Pancreas (tissue), 10 donors: ENCODE results near the gene RAB4A. TPM values are rescaled to one million over a fixed set of nuclear protein-coding genes. Genes with fewer than 3 reads are reported as not detected.

Experiments
- ATAC-seq, 4 donors: fragments of 200-7000 bp; cut with Tn5 transposase; one replicate each; pipeline versions ENCODE4 v1.8.0 to v1.9.1; 2020; ENCODE audit warnings: mild to moderate bottlenecking in 4 of 4, moderate library complexity in 4 of 4
- DNase-seq, 6 donors: peaks; one replicate each; pipeline ENCODE4 v3.0.0-alpha.2; 2020
- FAIRE-seq: peaks from 2 replicates; lab custom pipeline; 2012; peaks lifted over from hg19 to GRCh38; lab: Jason Lieb, UNC
- H3K27ac ChIP-seq, 4 donors: fragments of 200-600 bp; sonication (generic); 1 replicate in 3 of 4; 2 replicates in 1 of 4; pipeline versions ENCODE4 v1.5.0 to v1.8.0; 2020
- H3K27me3 ChIP-seq, 4 donors: fragments of 200-600 bp; one replicate each; pipeline ENCODE4 v1.8.0; 2021
- H3K36me3 ChIP-seq, 3 donors: fragments of 200-600 bp; sonication (generic) in 1 of 3; one replicate each; pipeline versions ENCODE4 v1.5.0 to v1.8.0; 2020 to 2021
- H3K4me1 ChIP-seq, 3 donors: fragments of 200-600 bp; one replicate each; pipeline ENCODE4 v1.8.0; 2021
- H3K4me3 ChIP-seq, 4 donors: fragments of 200-600 bp; sonication (generic) in 2 of 4; one replicate each; pipeline versions ENCODE4 v1.5.0 to v1.8.0; 2020 to 2021
- H3K9me3 ChIP-seq, 4 donors: fragments of 200-600 bp; one replicate each; pipeline ENCODE4 v1.8.0; 2021
- WGBS, 2 donors: extraction: QIAGEN DNeasy Blood & Tissue Kit; methylation state at CpG; one replicate each; pipeline ENCODE4 v1.1.7; 2013; 5-methylcytosine and 5-hydroxymethylcytosine counted together
- intact Hi-C, 3 donors: fragments of 100-400 bp; cut with DNase I; formaldehyde crosslinking; loops; one replicate each; pipeline versions ENCODE4 v1.11.1 to v1.14.2; 2022
- polyA plus RNA-seq, 2 donors: library from polyadenylated mRNA; stranded (reverse); fragments of 200-250 nt; gene quantifications; one replicate each; pipeline ENCODE4 v1.2.3, GENCODE V29; 2013
- total RNA-seq, 6 donors: library from RNA; stranded (reverse); fragmentation: NEBNext Ultra II Directional in 4 of 6; extraction: Animal tissue kit (Norgen Biotek cat#: 25700) in 4 of 6; gene quantifications; one replicate each; pipeline versions ENCODE4 v1.2.1 to v1.2.4, GENCODE V29; 2021 to 2023
- TF ChIP-seq, protein P1 (sequence below), 4 donors: fragments of 200-600 bp; sonication (generic) in 3 of 4; IDR thresholded peaks; one replicate each; pipeline versions ENCODE4 v1.5.0 to v1.8.0; 2021; ENCODE audit warnings: antibody characterized with exemption in 4 of 4
- donor health status: healthy with polysubstance abuse.
- donor health status: DM: no; HTN: no; CAD: no; lungs with moderate emphysema.
- donor health status: DM: no; HTN: no; CAD: no.
- donor health status: control.
- donor health status: control.
- donor health status: Bipolar disorder and iron deficiency.
- donor health status: DM: yes; HTN: yes; CAD: no.
- donor health status: DM: no; HTN: no; CAD: no.
- donor health status: DM: no; HTN: no; CAD: no.
- donor health status: DM: yes; HTN: yes; CAD: no.

RAB4A gene
- total and polyA plus RNA-seq, 8 donors, result 14.5 to 67.4 (median 53.7) TPM

DNA sequence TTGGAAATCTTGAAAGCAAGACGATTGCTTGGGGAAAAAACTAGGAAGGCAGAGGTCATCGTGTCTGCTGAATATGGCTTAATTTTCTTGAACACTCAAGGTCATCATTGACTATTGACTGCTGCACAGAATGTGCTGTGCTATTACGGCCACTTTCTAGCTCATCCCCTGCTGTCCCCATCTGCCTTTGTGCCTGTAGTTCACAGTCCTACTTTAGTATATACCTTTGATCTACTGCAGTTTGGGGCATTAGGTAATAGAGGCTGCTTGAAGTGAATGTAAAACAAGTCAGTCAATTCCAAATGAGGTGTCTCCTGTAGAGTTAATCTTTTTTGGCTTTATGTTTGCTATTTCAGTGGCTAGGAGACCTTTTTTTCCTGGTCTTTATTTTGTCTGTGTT, 8.3 kb downstream of the RAB4A start:
- Histone ChIP-seq H3K9me3 (no peaks in the 10 kb centered on the region), H3K4me1 (peaks cover 7 to 31% (median 24%) of the 10 kb centered on the region in 3 donors), H3K4me3 (no peak overlapping the region), H3K36me3 (no peaks in the 10 kb centered on the region), H3K27me3 (no peaks in the 10 kb centered on the region), H3K27ac (no peak overlapping the region)
- TF ChIP-seq, protein P1, sequence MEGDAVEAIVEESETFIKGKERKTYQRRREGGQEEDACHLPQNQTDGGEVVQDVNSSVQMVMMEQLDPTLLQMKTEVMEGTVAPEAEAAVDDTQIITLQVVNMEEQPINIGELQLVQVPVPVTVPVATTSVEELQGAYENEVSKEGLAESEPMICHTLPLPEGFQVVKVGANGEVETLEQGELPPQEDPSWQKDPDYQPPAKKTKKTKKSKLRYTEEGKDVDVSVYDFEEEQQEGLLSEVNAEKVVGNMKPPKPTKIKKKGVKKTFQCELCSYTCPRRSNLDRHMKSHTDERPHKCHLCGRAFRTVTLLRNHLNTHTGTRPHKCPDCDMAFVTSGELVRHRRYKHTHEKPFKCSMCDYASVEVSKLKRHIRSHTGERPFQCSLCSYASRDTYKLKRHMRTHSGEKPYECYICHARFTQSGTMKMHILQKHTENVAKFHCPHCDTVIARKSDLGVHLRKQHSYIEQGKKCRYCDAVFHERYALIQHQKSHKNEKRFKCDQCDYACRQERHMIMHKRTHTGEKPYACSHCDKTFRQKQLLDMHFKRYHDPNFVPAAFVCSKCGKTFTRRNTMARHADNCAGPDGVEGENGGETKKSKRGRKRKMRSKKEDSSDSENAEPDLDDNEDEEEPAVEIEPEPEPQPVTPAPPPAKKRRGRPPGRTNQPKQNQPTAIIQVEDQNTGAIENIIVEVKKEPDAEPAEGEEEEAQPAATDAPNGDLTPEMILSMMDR (IDR thresholded peaks at IDR 0.05), result no peak
- FAIRE-seq, result no peak
- 32 to 35% methylated on average over 3 of the region's 3 CpGs for WGBS, 2 donors
- no peak for ATAC-seq
- intact Hi-C loops, result no loop called here
- no peak for DNase-seq

DNA sequence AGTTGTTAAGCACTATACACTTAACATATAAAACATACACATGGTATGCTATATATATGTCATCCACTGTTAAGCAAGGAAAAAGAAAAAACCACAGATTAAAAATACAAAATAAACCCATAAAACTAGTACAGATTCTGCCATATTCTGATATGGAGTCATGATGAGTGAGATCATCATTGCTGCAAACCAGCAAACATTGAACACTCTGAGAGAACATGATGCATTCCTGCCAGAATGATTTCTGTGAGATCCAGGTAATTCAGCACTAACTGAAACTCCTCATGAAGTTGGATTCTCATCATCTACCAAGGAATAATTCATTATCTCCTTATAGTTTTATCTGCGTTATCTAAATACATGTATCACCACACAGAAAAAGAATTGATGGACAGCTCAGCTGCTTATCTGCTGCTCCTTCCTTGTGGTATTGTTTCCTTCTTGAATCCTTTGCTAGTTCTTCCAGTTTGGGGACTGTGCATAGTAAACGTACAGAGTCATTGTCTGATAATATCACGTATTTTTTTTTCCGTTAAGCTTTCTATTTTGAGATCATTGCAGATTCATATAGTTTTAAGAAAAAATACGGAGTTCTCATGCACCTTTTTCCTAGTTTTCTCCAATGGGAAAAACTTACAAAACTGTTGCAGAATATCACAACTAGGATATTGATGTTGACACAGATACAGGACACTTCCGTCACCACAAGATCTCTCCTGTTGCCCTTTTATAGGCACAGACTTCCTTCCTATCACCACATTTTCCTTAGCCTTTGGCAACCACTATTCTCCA, 9.3 kb downstream of the RAB4A start:
- peaks cover 3 to 27% (median 18%) of the 10 kb centered on the region in 3 donors for H3K4me1 ChIP-seq
- ATAC-seq (peak in 2 of 4 donors; percentile 26 to 44), FAIRE-seq (no peak), DNase-seq (no peak)
- TF ChIP-seq, protein P1 (IDR thresholded peaks at IDR 0.05), result no peak
- no peaks in the 10 kb centered on the region for H3K36me3 ChIP-seq
- intact Hi-C loops, result no loop called here
- WGBS, 2 donors, result 43 to 53% methylated on average over 6 of the region's 6 CpGs
- no peak overlapping the region for H3K4me3 ChIP-seq
- H3K9me3 ChIP-seq, result no peaks in the 10 kb centered on the region
- H3K27me3 ChIP-seq, result no peaks in the 10 kb centered on the region
- H3K27ac ChIP-seq, result no peak overlapping the region

DNA sequence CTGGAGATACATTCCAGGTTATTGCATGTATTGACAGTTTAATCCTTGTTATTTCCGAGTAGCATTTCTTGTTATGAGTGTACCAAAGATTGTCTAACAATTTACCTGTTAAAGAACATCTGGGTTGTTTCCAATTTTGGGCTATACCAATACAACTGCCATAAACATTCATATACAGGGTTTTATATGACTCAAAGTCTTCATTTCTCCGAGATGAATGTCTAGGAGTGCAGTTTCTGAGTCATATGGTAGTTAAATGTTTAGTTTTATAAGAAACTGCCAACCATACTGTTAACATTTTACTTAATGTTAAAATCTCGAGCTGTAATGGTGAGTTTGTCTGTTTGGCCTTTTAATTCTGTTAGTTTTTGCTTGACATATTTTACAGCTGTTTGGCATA, 10.0 kb downstream of the RAB4A start:
- no peaks in the 10 kb centered on the region for H3K27me3 ChIP-seq
- no peaks in the 10 kb centered on the region for H3K36me3 ChIP-seq
- no peak overlapping the region for H3K27ac ChIP-seq
- H3K9me3 ChIP-seq, result no peaks in the 10 kb centered on the region
- TF ChIP-seq, protein P1 (IDR thresholded peaks at IDR 0.05), result no peak
- WGBS, 2 donors, result 84 to 86% methylated on average over 3 of the region's 3 CpGs
- intact Hi-C loops, result no loop called here
- no peak overlapping the region for H3K4me3 ChIP-seq
- DNase-seq, result no peak
- FAIRE-seq, result no peak
- peaks cover 3 to 27% (median 18%) of the 10 kb centered on the region in 3 donors for H3K4me1 ChIP-seq
- ATAC-seq, result no peak

DNA sequence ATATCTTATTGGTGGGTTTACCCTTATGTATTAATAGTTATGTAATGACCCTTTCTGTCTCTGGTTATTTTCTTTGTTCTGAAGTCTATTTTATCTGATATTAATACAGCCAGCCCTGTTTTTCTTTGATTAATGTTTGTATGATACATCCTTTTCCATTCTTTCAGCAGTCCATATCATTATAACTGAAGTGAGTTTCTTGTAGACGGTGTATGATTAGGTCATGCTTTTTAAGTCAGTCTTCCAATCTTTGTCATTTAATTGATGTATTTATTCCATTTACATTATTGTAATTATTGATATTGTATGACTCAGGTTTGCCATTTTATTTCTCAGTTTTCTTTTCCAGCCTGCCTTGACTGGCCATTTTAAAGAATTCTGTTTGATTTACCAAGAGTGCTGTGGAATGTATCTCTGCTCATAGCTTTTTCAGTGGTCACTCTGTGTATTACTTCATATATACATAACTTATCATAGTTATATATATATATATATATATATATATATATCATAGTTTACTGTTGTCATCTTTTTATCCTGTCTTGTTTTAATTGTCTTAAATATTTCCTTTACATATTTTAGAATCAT, 10.5 kb downstream of the RAB4A start:
- peaks cover 6 to 27% (median 18%) of the 10 kb centered on the region in 3 donors for H3K4me1 ChIP-seq

More for the DNA sequence above, 10.5 kb downstream of the RAB4A start:
- TF ChIP-seq, protein P1 (IDR thresholded peaks at IDR 0.05), result no peak
- H3K36me3 ChIP-seq, result no peaks in the 10 kb centered on the region
- H3K9me3 ChIP-seq, result no peaks in the 10 kb centered on the region
- ATAC-seq, result no peak
- no peak for DNase-seq
- no peaks in the 10 kb centered on the region for H3K27me3 ChIP-seq
- no peak overlapping the region for H3K4me3 ChIP-seq
- no peak overlapping the region for H3K27ac ChIP-seq
- WGBS, 2 donors, result 92 to 100% methylated on average over 1 of the region's 1 CpG
- intact Hi-C loops, result no loop called here
- peak; percentile 37 for FAIRE-seq
